Esophagus (tissue), 2 donors: Measurements from ENCODE around the gene SPATA25. TPM values are rescaled to one million over a fixed set of nuclear protein-coding genes. Genes with fewer than 3 reads are reported as not detected.
"Not testable (repeated sequence)": the region's sequence is repeated elsewhere in the genome, so short reads cannot be mapped to it uniquely, and the experiment has no call there.

Source experiments
- H3K27ac ChIP-seq, 2 donors: one replicate each; pipeline ENCODE4 v1.5.1; 2013; ENCODE audit warnings: low read depth in 2 of 2, mild to moderate bottlenecking in 2 of 2, inconsistent platforms in 1 of 2, low read length in 1 of 2, moderate library complexity in 1 of 2
- H3K27me3 ChIP-seq, 2 donors: one replicate each; pipeline ENCODE4 v1.6.1; 2013; ENCODE audit warnings: low read length in 2 of 2, control low read depth in 1 of 2, mild to moderate bottlenecking in 1 of 2; ENCODE audit not compliant: insufficient read depth in 2 of 2, control insufficient read depth in 1 of 2
- H3K36me3 ChIP-seq, 2 donors: one replicate each; pipeline ENCODE4 v1.6.1; 2013; ENCODE audit warnings: low read length in 1 of 2; ENCODE audit not compliant: control insufficient read depth in 2 of 2, insufficient read depth in 2 of 2
- H3K4me1 ChIP-seq, 2 donors: one replicate each; pipeline ENCODE4 v1.6.1; 2013; ENCODE audit warnings: low read length in 1 of 2; ENCODE audit not compliant: control insufficient read depth in 2 of 2, insufficient read depth in 2 of 2
- H3K4me3 ChIP-seq, 2 donors: one replicate each; pipeline ENCODE4 v1.5.1; 2013; ENCODE audit warnings: low read length in 2 of 2, mild to moderate bottlenecking in 2 of 2, low read depth in 1 of 2, moderate library complexity in 1 of 2
- H3K9me3 ChIP-seq, 2 donors: one replicate each; pipeline ENCODE4 v1.6.1; 2013; ENCODE audit warnings: mild to moderate bottlenecking in 2 of 2, low read depth in 1 of 2, low read length in 1 of 2, moderate library complexity in 1 of 2; ENCODE audit not compliant: control insufficient read depth in 2 of 2, insufficient read depth in 1 of 2
- WGBS, 2 donors: extraction: QIAGEN DNeasy Blood & Tissue Kit; methylation state at CpG; one replicate each; pipeline ENCODE4 v1.1.7; 2013; 5-methylcytosine and 5-hydroxymethylcytosine counted together
- polyA plus RNA-seq, 2 donors: library from polyadenylated mRNA; stranded (reverse); fragments of 200-250 nt; gene quantifications; one replicate each; pipeline ENCODE4 v1.2.3, GENCODE V29; 2013
- donor health status: healthy with polysubstance abuse.
- donor health status: Bipolar disorder and iron deficiency.

The SPATA25 gene
- polyA plus RNA-seq, 2 donors = 0.76 to 0.96 TPM

DNA sequence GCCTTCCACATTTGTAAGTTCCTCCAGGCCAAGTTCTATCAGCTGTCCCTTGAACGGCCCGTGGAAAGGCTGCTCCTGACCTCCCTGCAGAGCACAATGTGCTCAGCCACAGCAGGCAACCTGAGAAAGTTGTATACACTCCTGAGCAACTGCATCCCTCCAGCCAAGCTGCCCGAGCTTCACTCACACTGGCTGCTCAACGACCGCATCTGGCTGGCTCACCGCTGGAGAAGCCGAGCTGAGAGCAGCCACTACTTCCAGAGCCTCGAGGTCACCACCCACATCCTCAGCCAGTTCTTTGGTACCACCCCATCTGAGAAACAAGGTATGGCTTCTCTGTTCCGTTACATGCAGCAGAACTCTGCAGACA lies 4.3 kb downstream of the SPATA25 start:
- no peak overlapping the region for H3K4me3 ChIP-seq
- H3K4me1 ChIP-seq = no peaks in the 10 kb centered on the region
- no peaks in the 10 kb centered on the region for H3K9me3 ChIP-seq
- 82 to 84% methylated on average over 9 of the region's 9 CpGs for WGBS, 2 donors
- peaks cover 11 to 17% of the 10 kb centered on the region in 2 donors for H3K36me3 ChIP-seq
- H3K27ac ChIP-seq = no peak overlapping the region
- H3K27me3 ChIP-seq = no peaks in the 10 kb centered on the region

DNA sequence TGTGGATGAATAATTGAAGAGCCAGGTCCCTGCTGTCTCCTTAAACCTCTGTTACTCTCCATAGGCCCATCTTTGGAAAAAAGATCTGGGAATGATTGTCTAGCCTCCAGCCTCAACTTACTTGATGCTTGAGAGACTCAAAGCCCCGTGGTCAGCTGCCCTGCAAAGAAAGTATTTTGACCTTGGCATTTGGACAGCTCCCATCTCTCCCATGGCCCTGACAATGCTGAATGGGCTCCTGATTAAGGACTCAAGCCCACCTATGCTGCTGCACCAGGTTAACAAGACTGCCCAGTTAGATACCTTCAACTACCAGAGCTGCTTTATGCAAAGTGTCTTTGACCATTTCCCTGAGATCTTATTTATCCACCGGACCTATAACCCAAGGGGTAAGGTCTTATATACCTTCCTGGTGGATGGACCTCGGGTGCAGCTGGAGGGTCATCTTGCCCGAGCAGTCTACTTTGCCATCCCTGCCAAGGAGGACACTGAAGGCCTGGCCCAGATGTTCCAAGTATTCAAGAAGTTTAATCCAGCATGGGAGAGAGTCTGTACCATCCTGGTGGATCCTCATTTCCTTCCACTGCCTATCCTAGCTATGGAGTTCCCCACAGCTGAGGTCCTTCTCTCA lies 4.8 kb downstream of the SPATA25 start:
- no peak overlapping the region for H3K4me3 ChIP-seq
- 83% methylated on average over 4 of the region's 4 CpGs for WGBS, 2 donors
- H3K4me1 ChIP-seq = no peaks in the 10 kb centered on the region
- H3K36me3 ChIP-seq = peaks cover 11 to 22% of the 10 kb centered on the region in 2 donors
- no peaks in the 10 kb centered on the region for H3K9me3 ChIP-seq
- no peaks in the 10 kb centered on the region for H3K27me3 ChIP-seq
- H3K27ac ChIP-seq = no peak overlapping the region

DNA sequence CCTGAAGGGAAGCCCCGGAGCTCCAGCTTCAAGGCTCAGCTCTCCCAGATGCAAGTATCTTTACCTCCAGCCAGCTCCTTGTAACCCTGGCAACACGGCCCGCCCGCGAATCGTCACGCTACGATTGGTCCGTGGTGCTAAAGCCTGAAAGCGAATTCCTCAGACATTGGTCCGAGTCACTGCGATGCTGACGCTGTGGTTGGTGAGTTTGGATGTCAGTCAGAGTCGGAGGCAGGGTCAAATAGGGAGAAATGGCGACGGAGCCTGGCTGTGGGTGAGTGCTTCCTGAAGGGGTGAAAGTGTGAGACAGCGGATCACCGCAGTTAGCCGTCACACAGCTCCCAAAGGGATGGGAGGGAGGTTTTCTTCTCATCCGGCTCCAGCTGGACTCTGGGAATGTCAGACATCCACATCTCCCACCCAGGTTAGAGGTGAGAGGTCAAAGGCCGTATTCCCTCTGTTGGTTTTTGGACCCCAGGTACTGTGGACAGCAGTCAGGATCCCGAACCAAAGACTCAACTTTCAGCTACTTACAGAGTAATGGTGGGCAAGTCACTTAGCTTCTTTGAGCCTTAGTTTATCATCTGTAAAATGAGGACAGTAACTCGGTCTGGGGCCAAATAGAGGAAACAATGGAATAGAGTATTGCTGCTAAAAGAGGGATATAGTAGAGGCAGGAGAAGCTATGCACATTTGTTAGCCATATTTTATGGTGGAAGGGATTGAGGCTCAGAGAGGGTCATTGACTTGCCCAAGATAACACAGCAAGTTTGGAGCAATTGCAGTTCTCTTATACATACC lies 6.2 kb downstream of the SPATA25 start, which contains the start of gene ZSWIM1:
Gene ZSWIM1 (plus strand): TSS at position 240 of the 801 bp plus-strand sequence. CDS start 1,366 bp downstream, outside the sequence.
- Histone ChIP-seq H3K4me3 (peak within 1 kb of the TSS; percentile 60 to 86), H3K27ac (peak within 1 kb of the TSS; percentile 73 to 93), H3K27me3 (no peaks in the 10 kb centered on the region), H3K9me3 (no peaks in the 10 kb centered on the region), H3K36me3 (peaks cover 11 to 21% of the 10 kb centered on the region in 2 donors), H3K4me1 (no peaks in the 10 kb centered on the region)
- WGBS, 2 donors = 1% methylated on average over 23 of the region's 23 CpGs

GRCh38 chr20:45878076-45878761 lies 9.2 kb downstream of the SPATA25 start:
- no peak overlapping the region for H3K4me3 ChIP-seq
- 87 to 89% methylated on average over 13 of the region's 13 CpGs for WGBS, 2 donors

GRCh38 chr20:45874576-45874975 lies 12.8 kb downstream of the SPATA25 start:
- H3K4me1 ChIP-seq = peaks cover 0 to 6% of the 10 kb centered on the region in 2 donors
- no peaks in the 10 kb centered on the region for H3K9me3 ChIP-seq
- H3K27me3 ChIP-seq = no peaks in the 10 kb centered on the region
- no peak overlapping the region for H3K27ac ChIP-seq
- WGBS, 2 donors = 69 to 78% methylated on average over 4 of the region's 4 CpGs
- peaks cover 0 to 10% of the 10 kb centered on the region in 2 donors for H3K36me3 ChIP-seq
- H3K4me3 ChIP-seq = no peak overlapping the region

More at GRCh38 chr20:45878076-45878761, 9.2 kb downstream of the SPATA25 start:
- Histone ChIP-seq H3K36me3 (peaks cover 6 to 15% of the 10 kb centered on the region in 2 donors), H3K27me3 (no peaks in the 10 kb centered on the region), H3K9me3 (no peaks in the 10 kb centered on the region), H3K27ac (no peak overlapping the region), H3K4me1 (no peaks in the 10 kb centered on the region)

DNA sequence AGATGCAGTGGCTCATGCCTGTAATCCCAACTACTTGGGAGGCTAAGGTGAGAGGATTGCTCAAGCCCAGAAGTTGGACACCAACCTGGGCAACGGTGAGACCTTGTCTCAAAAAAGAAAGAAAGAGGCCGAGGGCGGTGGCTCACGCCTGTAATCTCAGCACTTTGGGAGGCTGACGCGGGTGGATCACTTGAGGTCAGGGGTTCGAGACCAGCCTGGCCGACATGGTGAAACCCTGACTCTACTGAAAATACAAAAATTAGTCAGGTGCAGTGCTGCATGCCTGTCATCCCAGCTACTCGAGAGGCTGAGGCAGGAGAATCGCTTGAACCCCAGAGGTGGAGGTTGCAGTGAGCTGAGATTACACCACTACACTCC lies 13.3 kb downstream of the SPATA25 start:
- H3K36me3 ChIP-seq = peaks cover 0 to 10% of the 10 kb centered on the region in 2 donors
- not testable (repeated sequence) for H3K4me1 ChIP-seq, H3K27ac ChIP-seq, H3K27me3 ChIP-seq, H3K9me3 ChIP-seq, H3K4me3 ChIP-seq
- 94 to 95% methylated on average over 10 of the region's 10 CpGs for WGBS, 2 donors

DNA sequence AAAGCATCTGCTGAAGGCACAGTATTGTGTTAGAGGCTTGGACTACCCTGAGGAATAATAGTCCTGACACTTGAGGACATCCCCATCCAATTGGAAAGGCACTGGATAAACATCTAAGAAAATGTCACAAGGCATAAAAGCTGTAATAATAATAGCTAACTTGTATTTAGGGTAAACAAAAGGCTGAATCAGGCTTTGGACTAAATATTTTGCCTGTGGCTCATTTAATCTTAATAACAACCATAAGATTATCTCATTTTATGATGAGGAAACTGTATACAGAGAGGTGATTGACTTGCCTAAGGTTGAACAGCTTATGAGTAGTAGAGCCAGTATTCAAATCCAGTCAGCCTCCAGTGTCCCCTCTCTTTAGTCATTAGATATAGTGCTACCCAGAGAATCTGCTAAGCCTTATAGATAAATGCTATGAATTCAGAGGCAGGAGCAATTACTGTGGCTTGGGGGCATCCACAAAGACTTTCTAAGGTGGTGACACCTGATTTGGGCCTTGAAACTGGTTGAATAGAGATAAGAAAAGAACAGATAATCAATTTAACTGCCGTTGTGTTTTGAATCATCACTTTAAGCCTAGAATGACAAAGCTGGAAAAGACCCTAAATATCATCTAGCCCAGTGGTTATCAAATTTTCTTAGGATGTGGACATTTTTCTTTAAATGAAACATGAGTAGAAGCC lies 13.9 kb downstream of the SPATA25 start:
- 68 to 75% methylated on average over 1 of the region's 1 CpG for WGBS, 2 donors
- Histone ChIP-seq H3K27ac (peak overlapping the region in 1 of 2 donors; percentile 45), H3K4me1 (peaks cover 0 to 6% of the 10 kb centered on the region in 2 donors), H3K9me3 (no peaks in the 10 kb centered on the region), H3K4me3 (no peak overlapping the region), H3K36me3 (peaks cover 0 to 10% of the 10 kb centered on the region in 2 donors), H3K27me3 (no peaks in the 10 kb centered on the region)

DNA sequence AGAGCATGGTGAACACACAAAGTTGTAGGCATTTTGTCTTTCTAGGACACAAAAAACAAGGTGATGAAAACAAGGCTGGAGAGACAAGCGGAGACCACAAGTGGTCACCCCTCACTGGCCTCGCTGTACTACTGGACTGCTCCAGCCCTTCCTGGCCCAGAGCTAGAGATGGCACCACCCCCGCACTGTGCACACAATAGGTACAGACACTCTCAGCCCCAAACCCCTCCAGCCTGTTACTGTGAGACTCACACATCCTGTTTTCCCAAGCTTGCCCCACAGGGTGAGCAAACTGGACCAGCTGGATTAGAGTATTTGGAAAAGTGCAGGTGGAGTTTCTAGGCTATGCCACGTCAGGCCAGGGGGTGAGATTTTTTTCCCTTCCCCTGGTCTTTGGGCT lies 14.8 kb downstream of the SPATA25 start:
- Histone ChIP-seq H3K27me3 (no peaks in the 10 kb centered on the region), H3K4me3 (no peak overlapping the region), H3K27ac (peak overlapping the region in 1 of 2 donors; percentile 71), H3K9me3 (no peaks in the 10 kb centered on the region), H3K36me3 (peaks cover 0 to 5% of the 10 kb centered on the region in 2 donors), H3K4me1 (peaks cover 0 to 6% of the 10 kb centered on the region in 2 donors)
- 81 to 85% methylated on average over 4 of the region's 4 CpGs for WGBS, 2 donors

DNA sequence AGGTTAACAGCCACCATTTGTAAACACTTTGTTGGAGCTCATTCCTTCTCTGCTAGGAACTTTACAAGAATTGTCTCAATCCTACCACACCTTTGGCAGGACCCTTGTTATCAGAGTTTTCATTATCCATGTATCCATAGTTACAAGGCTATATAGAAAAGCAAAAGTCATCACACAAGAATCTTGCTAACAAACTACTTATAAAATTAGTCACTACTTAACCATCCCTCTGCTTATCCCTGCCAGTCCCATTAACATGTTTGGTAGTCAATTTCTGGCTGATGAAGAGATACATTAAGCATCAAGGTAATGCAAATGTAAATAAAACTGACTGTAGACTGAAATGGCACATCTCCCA lies 19.6 kb downstream of the SPATA25 start:
- Histone ChIP-seq H3K27me3 (no peaks in the 10 kb centered on the region), H3K4me3 (no peak overlapping the region), H3K27ac (no peak overlapping the region), H3K4me1 (peaks cover 0 to 5% of the 10 kb centered on the region in 2 donors), H3K36me3 (peaks cover 0 to 2% of the 10 kb centered on the region in 2 donors), H3K9me3 (no peaks in the 10 kb centered on the region)
